ENCODE data around the gene SGSM1. TPM values are rescaled to one million over a fixed set of nuclear protein-coding genes. Genes with fewer than 3 reads are reported as not detected.
A peak's percentile ranks its signal among the peaks of the same experiment; 100 is the strongest.
"Not testable (repeated sequence)": the region's sequence is repeated elsewhere in the genome, so short reads cannot be mapped to it uniquely, and the experiment has no call there.

The SGSM1 gene
- total RNA-seq, 1 experiment from 2014 or later: 1.1 TPM

DNA sequence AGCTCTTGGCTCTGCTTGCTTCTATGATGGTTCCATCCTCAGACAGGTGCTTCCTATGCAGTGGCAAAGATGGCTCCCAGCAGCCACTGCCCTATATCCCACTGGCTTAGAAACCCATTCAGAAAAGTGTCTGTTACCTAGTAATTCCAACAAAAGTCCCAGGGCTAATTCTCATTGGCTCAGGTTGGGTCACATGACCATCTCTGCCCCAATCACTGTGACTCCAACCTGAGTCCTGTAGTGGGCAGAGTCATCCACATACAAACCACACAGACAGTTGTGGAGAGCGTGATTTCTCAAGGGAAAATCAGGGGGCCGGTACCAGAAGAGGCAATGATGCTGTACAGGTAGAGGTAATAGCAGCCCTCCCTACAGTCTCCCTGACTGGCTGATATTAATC, 73.0 kb downstream of the SGSM1 start:
- Histone ChIP-seq H3K27me3 (ENCODE audit: control insufficient read depth, insufficient read depth, low read length) (no peaks in the 10 kb centered on the region), H3K36me3 (replicated peaks; ENCODE audit: control insufficient read depth, insufficient read depth, low read length) (no peaks in the 10 kb centered on the region), H3K4me3 (ENCODE audit: insufficient read depth, low read depth, low read length) (no peak overlapping the region)
- DNase-seq: no peak

DNA sequence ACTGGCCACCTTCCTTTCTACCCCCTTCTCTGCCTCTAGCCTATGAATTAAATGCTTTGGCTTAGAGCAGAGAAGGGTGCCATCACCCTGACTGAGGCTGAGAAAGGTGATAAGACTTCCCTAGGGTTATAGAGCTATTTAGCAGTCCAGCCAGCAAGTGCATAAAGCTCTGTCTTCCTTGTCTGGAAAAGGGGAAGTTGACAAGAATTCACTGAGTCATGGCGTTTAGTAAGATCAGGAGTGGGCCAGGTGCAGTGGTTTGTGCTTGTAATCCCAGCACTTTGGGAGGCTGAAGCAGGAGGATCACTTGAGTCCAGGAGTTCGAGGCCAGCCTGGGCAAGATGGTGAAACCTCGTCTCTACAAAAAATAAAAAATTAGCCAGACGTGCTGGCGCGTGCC, 77.4 kb downstream of the SGSM1 start:
- H3K4me3 ChIP-seq (ENCODE audit: insufficient read depth, low read depth, low read length): no peak overlapping the region
- DNase-seq: no peak
- H3K36me3 ChIP-seq (replicated peaks; ENCODE audit: control insufficient read depth, insufficient read depth, low read length): no peaks in the 10 kb centered on the region
- no peaks in the 10 kb centered on the region for H3K27me3 ChIP-seq (ENCODE audit: control insufficient read depth, insufficient read depth, low read length)

DNA sequence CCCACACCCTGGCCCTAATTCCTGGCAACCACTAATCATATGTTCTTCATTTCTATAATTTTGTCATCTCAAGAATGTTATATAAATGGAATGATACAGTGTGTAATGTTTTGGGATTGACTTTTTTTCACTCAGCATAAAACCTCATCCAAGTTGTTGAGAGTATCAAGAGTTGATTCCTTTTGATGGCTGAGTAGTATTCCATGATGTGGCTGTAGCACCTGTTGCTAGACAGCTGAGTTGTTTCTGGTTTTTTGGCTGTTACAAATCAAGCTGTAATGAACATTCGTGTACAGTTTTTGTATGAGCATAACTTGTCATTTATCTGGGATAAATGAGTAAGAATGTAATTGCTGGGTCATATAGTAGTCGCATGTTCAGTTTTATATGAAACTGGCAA, 81.2 kb downstream of the SGSM1 start:
- no peaks in the 10 kb centered on the region for H3K36me3 ChIP-seq (replicated peaks; ENCODE audit: control insufficient read depth, insufficient read depth, low read length)
- no peaks in the 10 kb centered on the region for H3K27me3 ChIP-seq (ENCODE audit: control insufficient read depth, insufficient read depth, low read length)
- no peak for DNase-seq
- H3K4me3 ChIP-seq (ENCODE audit: insufficient read depth, low read depth, low read length): no peak overlapping the region

DNA sequence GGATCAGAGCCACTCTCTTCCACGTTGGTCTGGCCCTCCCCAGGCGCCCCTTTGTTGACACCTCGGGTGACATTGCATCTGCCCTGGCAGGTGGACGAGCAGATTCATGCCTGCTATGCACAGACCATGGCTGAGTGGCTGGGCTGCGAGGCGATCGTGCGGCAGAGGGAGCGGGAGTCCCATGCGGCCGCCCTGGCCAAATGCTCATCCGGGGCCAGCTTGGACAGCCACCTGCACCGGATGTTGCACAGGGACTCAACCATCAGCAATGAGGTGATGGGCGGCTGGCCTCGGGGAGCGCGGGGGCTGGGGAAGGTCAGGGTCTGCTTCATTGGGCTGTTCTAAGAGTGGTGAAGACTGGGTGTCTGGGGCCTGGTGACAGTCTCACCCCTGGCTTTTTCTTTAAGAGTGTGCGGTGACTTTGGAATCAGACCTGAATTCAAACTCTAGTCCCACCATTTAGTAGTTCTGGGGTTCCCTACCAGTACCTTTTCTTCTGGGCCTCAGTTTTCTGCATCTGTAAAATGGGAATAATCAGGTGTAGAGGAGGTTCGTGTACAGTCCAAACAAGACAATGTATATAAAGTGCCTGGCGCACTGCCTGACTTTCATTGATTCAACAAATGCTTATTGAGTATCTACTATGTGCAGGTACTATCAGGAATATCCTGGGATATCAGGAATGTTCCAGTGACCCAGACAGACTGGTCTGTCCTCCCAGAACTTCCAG, 87.5 kb downstream of the SGSM1 start:
- H3K27me3 ChIP-seq (ENCODE audit: control insufficient read depth, insufficient read depth, low read length): no peaks in the 10 kb centered on the region
- no peak overlapping the region for H3K4me3 ChIP-seq (ENCODE audit: insufficient read depth, low read depth, low read length)
- H3K36me3 ChIP-seq (replicated peaks; ENCODE audit: control insufficient read depth, insufficient read depth, low read length): no peaks in the 10 kb centered on the region
- DNase-seq: no peak

DNA sequence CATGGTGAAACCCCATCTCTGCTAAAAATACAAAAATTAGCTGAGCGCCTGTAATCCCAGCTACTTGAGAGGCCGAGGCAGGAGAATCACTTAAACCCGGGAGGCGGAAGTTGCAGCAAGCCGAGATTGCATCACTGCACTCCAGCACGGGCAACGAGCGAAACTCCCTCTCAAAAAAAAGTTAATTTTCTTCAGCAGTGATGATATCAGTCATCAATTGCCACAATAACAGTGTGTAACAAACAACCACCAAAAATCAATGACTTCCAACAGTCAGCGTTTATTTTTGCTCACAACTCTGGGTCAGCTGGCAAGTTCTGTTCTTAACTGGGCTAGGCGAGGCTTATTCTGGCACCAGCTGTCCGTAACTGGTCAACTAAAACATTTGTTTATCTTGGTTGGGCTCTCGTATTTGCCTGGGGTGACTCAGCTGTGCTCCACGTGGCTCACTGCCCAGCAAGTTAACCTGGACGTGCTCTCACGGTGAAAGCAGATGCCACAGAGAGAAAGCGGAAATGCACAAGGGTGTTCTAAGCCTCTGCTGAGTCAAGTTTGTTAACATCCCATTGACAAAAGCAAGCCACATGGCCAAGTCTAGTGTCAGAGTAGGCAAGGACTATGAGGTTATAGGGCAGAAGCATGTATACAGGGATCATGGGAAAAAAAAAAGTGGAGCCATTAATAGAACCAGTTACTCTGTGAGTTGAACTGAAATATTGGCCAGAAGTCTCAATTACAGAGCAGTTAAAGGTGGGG, 88.4 kb downstream of the SGSM1 start:
- DNase-seq: peak; percentile 51
- Histone ChIP-seq H3K4me3 (ENCODE audit: insufficient read depth, low read depth, low read length) (no peak overlapping the region), H3K36me3 (replicated peaks; ENCODE audit: control insufficient read depth, insufficient read depth, low read length) (no peaks in the 10 kb centered on the region), H3K27me3 (ENCODE audit: control insufficient read depth, insufficient read depth, low read length) (no peaks in the 10 kb centered on the region)

DNA sequence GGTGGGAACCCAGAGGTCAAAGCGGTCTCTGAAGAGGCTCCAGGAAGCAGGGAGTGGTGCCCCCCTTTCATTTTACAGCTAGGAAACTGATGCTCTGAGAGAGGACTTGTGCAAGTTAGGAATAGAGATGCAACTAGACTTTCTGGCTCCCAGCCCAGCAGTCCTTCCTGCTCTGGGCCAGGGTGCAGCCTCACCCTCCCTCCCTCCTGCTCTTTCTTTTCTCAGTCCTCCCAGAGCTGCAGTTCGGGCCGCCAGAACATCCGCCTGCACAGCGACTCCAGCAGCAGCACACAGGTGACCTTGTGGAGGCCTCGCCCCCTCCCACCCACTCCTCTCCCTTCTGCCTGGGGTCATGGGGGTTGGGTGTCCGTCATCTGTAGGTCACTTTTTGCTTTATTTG, 89.0 kb downstream of the SGSM1 start:
- Histone ChIP-seq H3K4me3 (ENCODE audit: insufficient read depth, low read depth, low read length) (no peak overlapping the region), H3K27me3 (ENCODE audit: control insufficient read depth, insufficient read depth, low read length) (no peaks in the 10 kb centered on the region), H3K36me3 (replicated peaks; ENCODE audit: control insufficient read depth, insufficient read depth, low read length) (no peaks in the 10 kb centered on the region)
- peak; percentile 58 for DNase-seq

DNA sequence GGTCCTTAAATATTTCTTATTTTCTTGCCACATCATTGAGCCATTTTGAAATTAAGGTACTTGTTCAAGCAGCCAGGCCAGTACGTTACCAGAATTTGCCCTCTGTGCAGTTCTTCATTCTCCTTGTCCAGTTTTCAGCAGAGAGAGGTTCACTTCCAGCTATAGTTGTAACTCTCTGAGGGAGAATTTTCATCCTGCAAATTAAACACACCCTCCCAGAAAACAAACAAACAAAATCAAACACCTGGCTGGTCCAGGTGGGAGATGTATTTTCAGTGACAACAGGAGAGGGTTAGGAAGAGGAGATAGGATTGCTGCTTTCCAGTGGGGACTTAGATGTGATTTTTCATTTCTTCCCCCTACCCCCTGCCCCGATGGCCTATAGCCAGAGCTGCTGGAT, 95.4 kb downstream of the SGSM1 start:
- no peak for DNase-seq
- no peaks in the 10 kb centered on the region for H3K27me3 ChIP-seq (ENCODE audit: control insufficient read depth, insufficient read depth, low read length)
- no peak overlapping the region for H3K4me3 ChIP-seq (ENCODE audit: insufficient read depth, low read depth, low read length)
- H3K36me3 ChIP-seq (replicated peaks; ENCODE audit: control insufficient read depth, insufficient read depth, low read length): peaks cover 2% of the 10 kb centered on the region; the same call in 1 of the 2 replicates

DNA sequence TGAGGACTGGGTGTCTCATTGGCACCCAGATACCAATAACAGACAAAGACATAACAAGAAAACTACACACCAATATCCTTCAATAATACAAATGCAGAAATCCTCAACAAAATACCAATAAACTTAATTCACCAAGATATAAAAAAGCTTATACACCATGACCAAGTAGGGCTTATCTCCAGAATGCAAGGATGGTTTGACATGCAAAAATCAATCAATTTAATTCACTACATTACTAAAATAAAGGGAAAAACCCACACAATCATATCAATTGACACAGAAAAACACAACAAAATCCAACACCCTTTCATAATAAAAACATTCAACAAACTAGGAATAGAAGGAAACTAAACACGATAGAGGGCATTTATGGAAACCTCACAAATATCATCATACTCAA, 99.9 kb downstream of the SGSM1 start:
- Histone ChIP-seq H3K36me3 (replicated peaks; ENCODE audit: control insufficient read depth, insufficient read depth, low read length) (peaks cover 2% of the 10 kb centered on the region; the same call in 1 of the 2 replicates), H3K4me3 (ENCODE audit: insufficient read depth, low read depth, low read length) (no peak overlapping the region), H3K27me3 (ENCODE audit: control insufficient read depth, insufficient read depth, low read length) (no peaks in the 10 kb centered on the region)
- DNase-seq: no peak

DNA sequence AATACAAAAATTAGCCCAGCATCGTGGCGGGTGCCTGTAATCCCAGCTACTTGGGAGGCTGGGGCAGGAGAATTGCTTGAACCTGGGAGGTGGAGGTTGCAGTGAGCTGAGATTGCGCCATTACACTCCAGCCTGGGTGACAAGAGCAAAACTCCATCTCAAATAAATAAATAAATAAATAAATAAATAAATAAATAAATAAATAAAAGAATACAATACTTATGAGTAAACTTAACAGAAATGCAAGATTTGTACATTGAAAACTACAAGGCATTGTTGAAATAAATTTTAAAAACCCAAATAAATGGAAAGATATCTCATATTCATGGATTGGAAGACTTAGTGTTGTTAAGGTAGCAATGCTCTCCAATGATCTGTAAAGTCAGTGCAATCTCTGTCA, 101.1 kb downstream of the SGSM1 start:
- not testable (repeated sequence) for H3K27me3 ChIP-seq (ENCODE audit: control insufficient read depth, insufficient read depth, low read length); H3K36me3 ChIP-seq (replicated peaks; ENCODE audit: control insufficient read depth, insufficient read depth, low read length); H3K4me3 ChIP-seq (ENCODE audit: insufficient read depth, low read depth, low read length); DNase-seq

DNA sequence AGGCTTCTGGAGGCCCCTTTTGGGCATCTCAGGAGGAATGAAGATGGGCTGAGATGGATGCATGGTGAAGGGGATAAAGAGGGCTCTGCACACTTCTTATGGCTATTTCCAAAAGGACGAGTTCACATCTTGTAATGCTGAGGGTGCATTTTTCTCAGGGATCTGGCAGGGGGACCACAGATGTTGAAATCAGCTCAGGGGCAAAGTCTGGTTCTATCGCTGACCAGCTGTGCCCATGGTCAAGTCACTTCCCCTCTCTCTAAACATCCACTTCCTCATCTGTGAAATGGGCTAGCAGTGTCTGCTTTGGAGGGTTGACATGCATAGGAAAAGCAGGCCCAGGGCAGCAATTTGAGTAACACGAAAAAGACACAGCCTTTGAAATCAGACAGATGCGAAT, 114.0 kb downstream of the SGSM1 start:
- Histone ChIP-seq H3K4me3 (ENCODE audit: insufficient read depth, low read depth, low read length) (no peak overlapping the region), H3K36me3 (replicated peaks; ENCODE audit: control insufficient read depth, insufficient read depth, low read length) (no peaks in the 10 kb centered on the region; the same call in 1 of the 2 replicates), H3K27me3 (ENCODE audit: control insufficient read depth, insufficient read depth, low read length) (no peaks in the 10 kb centered on the region)
- no peak for DNase-seq

DNA sequence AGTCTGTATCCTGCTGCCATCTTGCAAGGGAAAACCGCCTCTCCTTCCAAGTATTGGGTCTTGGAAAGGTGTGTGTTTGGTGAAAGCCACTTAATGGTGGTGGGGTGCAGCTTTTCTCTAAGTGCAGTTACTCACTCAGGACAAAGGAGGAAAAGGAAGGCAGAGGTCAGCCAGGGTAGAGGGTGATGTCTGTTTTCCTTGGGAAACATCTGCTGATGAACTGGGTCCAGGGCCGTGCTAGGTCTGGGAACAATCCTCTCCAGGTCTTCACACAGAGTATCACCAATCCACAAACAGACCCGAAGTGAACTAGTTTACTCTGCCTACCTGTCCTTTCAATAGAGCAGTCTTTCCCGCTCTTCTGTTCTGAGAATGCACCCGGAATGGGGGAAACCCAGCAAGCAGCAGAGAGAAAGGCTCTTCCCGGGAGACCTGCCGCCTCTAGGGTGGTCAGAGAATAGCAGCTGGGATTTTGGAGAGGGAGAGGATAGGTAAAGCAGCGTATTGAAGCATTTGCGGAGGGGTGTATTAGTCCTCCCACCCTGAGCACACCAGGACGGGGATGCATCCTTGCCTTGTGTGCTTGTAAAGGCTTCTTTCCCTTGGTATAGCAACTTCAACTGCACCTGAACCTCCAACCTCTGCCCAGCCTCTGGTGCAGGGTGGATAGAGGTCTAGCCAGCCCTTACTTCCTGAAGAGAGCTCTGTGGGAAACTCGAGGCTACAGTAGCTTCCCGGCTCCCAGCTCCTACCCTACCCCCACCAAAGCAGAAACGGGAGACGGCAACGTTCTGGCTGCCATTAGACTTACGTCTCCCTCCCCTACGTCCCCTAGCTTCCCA, 119.8 kb downstream of the SGSM1 start:
- no peaks in the 10 kb centered on the region; the same call in 1 of the 2 replicates for H3K36me3 ChIP-seq (replicated peaks; ENCODE audit: control insufficient read depth, insufficient read depth, low read length)
- H3K4me3 ChIP-seq (ENCODE audit: insufficient read depth, low read depth, low read length): no peak overlapping the region
- DNase-seq: peak; percentile 76

DNA sequence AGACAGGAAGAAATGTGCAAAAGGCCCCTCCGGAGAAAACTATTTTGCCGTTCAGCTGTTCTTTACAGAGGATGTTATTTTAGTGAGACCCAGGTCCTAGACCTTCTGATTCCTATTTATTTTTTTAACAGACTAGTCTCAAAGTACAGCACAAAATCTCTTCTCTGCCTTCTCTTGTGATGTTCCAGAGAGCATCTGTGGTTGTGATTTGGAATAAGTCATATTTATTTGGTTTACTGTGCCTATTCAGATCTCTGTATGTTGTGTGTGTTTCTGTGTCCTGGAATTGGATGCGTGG, 120.4 kb downstream of the SGSM1 start:
- Histone ChIP-seq H3K27me3 (ENCODE audit: control insufficient read depth, insufficient read depth, low read length) (no peaks in the 10 kb centered on the region), H3K4me3 (ENCODE audit: insufficient read depth, low read depth, low read length) (no peak overlapping the region)
- DNase-seq: no peak

More for the DNA sequence above, 119.8 kb downstream of the SGSM1 start:
- no peaks in the 10 kb centered on the region for H3K27me3 ChIP-seq (ENCODE audit: control insufficient read depth, insufficient read depth, low read length)

DNA sequence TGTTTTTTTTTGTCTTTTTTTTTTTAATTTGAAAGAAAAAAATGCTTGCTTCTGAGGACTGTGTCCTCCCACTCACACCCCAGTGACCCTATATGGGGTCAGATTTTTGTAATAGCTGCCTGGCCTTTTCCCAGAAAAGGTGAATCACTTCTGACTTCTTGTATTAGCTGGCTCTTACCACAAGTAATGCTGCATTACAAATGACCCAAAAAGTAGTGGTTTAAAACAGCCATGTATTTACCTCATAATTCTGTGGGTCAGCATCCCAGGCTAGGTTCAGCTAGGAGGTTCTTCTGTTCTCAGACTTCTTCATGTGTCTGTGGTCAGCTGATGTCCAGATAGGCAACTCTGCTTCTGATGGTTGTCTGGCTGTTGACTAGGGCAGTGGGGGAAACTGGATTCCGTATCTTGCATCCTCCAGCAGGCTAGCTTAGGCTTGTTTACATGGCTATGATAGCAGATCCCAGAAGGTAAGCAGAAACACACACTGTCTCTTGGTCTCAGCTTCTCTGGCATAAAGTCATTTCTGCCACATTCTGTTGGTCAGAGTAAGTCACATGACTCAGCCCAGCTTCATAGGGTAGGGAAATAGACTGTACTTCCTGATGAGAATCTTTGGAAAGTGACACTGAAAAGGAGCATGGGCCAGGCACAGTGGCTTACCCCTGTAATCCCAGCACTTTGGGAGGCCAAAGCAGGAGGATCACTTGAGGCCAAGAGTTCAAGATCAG, 121.0 kb downstream of the SGSM1 start:
- Histone ChIP-seq H3K36me3 (replicated peaks; ENCODE audit: control insufficient read depth, insufficient read depth, low read length) (no peaks in the 10 kb centered on the region), H3K4me3 (ENCODE audit: insufficient read depth, low read depth, low read length) (no peak overlapping the region), H3K27me3 (ENCODE audit: control insufficient read depth, insufficient read depth, low read length) (no peaks in the 10 kb centered on the region)
- DNase-seq: no peak

More for the DNA sequence above, 120.4 kb downstream of the SGSM1 start:
- no peaks in the 10 kb centered on the region; the same call in 1 of the 2 replicates for H3K36me3 ChIP-seq (replicated peaks; ENCODE audit: control insufficient read depth, insufficient read depth, low read length)

DNA sequence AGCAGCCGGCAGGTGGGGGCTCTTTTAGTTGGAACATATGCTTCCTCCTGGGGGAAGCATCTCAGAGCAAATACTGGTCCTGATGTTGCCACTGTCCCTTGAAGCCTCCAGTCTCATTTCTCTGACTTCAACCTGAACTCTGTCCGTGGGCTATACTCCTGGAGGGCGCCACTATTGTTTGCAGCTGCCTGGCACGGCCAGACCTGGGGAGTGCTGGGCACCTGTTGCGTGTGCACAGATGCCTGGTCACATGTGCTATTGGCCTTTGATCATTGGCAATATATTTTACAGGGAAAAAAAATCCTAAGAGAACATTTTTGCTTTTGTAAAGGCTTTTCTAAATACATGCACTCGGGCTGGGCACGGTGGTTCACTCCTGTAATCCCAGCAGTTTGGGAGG, 122.3 kb downstream of the SGSM1 start:
- no peak for DNase-seq
- Histone ChIP-seq H3K4me3 (ENCODE audit: insufficient read depth, low read depth, low read length) (no peak overlapping the region), H3K36me3 (replicated peaks; ENCODE audit: control insufficient read depth, insufficient read depth, low read length) (no peaks in the 10 kb centered on the region), H3K27me3 (ENCODE audit: control insufficient read depth, insufficient read depth, low read length) (no peaks in the 10 kb centered on the region)
